Natural killer cell treated with Interleukin-12 subunit alpha and Interleukin-12 subunit beta and Interleukin-15 and Interleukin-18, amount 100 ng/mL, for 72 hours (primary cell): Measurements from ENCODE around the gene COL4A1. TPM values are rescaled to one million over a fixed set of nuclear protein-coding genes. Genes with fewer than 3 reads are reported as not detected.

Source experiments
- ATAC-seq, 2 donors: fragments of 150-1000 bp; cut with Tn5 transposase in 1 of 2; sonication (Bioruptor Pico), chemical (Tn5 transposase) in 1 of 2; 2 replicates each; pipeline ENCODE4 v1.10.0; 2021
- DNase-seq: peaks from one replicate; pipeline ENCODE4 v3.0.0; 2022; ENCODE audit warnings: low spot score
- H3K27ac Mint-ChIP-seq, 2 donors: 1 replicate in 1 of 2; 2 replicates in 1 of 2; pipeline ENCODE4 v1.8.0; 2022; ENCODE audit warnings: mixed read lengths in 2 of 2, mild to moderate bottlenecking in 1 of 2, moderate library complexity in 1 of 2
- H3K27me3 Mint-ChIP-seq, 2 donors: 1 replicate in 1 of 2; 2 replicates in 1 of 2; pipeline ENCODE4 v1.8.0; 2022; ENCODE audit warnings: mixed read lengths in 2 of 2
- H3K36me3 Mint-ChIP-seq: one replicate; pipeline ENCODE4 v1.8.0; 2022; ENCODE audit warnings: mixed read lengths
- H3K4me1 Mint-ChIP-seq, 2 donors: 1 replicate in 1 of 2; 2 replicates in 1 of 2; pipeline ENCODE4 v1.8.0; 2022; ENCODE audit warnings: low read depth in 2 of 2, mixed read lengths in 2 of 2, mild to moderate bottlenecking in 1 of 2
- H3K4me3 Mint-ChIP-seq: one replicate; pipeline ENCODE4 v1.8.0; 2022; ENCODE audit warnings: mixed read lengths
- H3K9me3 Mint-ChIP-seq: 2 replicates; pipeline ENCODE4 v1.8.0; 2022; ENCODE audit warnings: mixed read lengths
- total RNA-seq, 2 donors: library from RNA; stranded (reverse); gene quantifications; one replicate each; pipeline ENCODE4 v1.2.3, GENCODE V29; 2022

Gene COL4A1
- total RNA-seq, 2 donors from 2014 or later, result not detected

- DNase-seq (no peak), ATAC-seq (no peak)
- Mint-ChIP-seq H3K4me3 (no peak overlapping the region), H3K9me3 (no peaks in the 10 kb centered on the region), H3K27ac (peak overlapping the region in 1 of 2 donors; percentile 53), H3K36me3 (no peaks in the 10 kb centered on the region), H3K27me3 (peaks cover 6 to 9% of the 10 kb centered on the region in 2 donors), H3K4me1 (no peaks in the 10 kb centered on the region)
Observed at GRCh38 chr13:110212529-110212928, 94.4 kb downstream of the COL4A1 start.

DNA sequence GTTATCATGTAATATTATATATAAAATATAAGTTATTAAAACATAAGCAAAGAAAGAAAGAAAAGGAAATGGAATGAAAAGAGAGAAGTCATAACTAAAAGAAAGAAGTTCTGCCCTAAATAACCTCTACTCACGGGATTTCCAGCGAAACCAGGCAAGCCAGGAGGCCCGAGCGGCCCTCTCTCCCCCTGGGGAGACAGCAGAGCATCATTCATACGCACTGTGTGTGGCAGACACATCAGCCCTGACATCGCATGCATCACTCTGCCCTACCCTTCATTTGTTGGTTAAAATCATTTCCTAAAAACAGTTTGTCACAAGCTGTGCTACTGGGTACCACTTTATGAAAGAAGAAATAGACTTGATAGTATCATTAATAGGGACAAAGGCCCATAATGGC is 95.2 kb downstream of the COL4A1 start:
- Mint-ChIP-seq H3K27me3 (peaks cover under 1 to 6% of the 10 kb centered on the region in 2 donors), H3K36me3 (no peaks in the 10 kb centered on the region), H3K27ac (no peak overlapping the region), H3K9me3 (no peaks in the 10 kb centered on the region), H3K4me1 (no peaks in the 10 kb centered on the region), H3K4me3 (no peak overlapping the region)
- no peak for DNase-seq
- no peak for ATAC-seq

DNA sequence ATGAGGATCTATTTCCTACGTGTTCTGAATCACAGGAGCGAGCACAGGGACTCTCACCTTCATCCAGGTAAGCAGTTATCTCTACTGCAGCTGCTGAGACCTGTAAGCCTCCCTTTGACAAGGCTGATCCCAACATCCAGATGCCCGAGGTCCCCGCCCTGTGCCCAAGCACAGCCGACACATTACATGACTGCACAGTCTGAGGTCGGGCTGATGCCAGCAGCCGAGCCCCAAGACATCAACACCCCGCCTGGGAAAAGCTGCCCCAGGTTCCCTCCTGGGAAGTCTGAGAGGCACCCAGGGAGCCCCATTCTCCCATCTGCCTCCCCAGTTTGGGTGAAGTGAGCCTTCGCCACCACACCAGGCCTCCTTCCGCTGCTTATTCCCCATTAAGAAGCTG is 95.9 kb downstream of the COL4A1 start:
- peak in 1 of 2 donors; percentile 37 for ATAC-seq
- Mint-ChIP-seq H3K9me3 (no peaks in the 10 kb centered on the region), H3K36me3 (no peaks in the 10 kb centered on the region), H3K4me3 (no peak overlapping the region), H3K4me1 (no peaks in the 10 kb centered on the region), H3K27ac (no peak overlapping the region), H3K27me3 (peaks cover 0 to 6% of the 10 kb centered on the region in 2 donors)
- no peak for DNase-seq

DNA sequence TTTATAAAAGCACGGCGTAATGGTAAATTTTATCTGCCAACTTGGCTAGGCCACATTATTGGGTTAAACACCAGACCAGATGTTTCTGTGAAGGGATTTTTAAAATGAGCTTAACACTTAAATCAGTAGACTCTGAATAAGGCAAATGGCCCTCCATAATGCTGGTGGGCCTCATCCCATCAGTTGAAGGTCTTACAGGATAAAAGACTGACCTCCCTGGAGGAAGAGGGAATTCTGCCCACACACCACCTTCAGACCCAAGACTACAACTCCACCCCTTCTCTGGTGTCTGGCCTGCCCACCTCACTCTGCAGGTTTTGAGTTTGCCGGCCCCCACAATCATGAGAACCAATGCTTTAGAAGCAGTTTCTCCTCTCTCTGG is 96.4 kb downstream of the COL4A1 start:
- no peaks in the 10 kb centered on the region for H3K9me3 Mint-ChIP-seq
- H3K4me3 Mint-ChIP-seq, result no peak overlapping the region
- H3K36me3 Mint-ChIP-seq, result no peaks in the 10 kb centered on the region
- H3K4me1 Mint-ChIP-seq, result no peaks in the 10 kb centered on the region
- H3K27me3 Mint-ChIP-seq, result peaks cover 0 to 6% of the 10 kb centered on the region in 2 donors
- H3K27ac Mint-ChIP-seq, result no peak overlapping the region
- ATAC-seq (no peak), DNase-seq (no peak)

DNA sequence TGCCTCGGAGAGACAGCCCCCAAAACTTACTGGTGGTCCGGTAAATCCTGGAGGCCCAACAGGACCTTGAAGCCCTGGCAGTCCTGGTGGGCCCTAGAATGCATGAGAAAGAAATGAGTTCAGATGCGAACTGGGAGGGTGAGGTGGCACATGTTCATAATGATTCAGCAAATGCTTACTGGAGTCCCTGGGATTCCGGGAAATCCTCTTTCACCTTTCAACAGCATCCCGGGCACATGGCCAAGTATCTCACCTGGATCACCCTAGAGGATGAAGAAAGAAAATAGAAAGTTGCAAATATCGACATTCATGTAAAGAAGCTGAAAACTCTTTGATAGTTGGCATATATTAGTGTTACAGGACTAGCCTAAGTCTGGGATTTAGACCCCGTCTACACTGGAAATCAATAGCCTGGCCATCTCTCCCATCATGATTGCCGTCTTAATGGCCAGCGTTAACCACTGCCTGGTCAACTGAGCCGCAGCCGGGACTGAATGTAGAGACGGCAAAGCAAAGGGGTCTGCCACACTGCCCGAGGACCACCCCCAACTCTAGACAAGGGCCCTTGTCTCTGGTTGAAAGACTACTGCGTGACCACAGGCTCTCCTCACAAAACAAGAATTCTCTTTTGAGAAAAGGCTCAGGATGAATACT is 96.9 kb downstream of the COL4A1 start:
- H3K4me1 Mint-ChIP-seq, result no peaks in the 10 kb centered on the region
- no peak for ATAC-seq
- H3K4me3 Mint-ChIP-seq, result no peak overlapping the region
- DNase-seq, result no peak
- peaks cover 0 to 6% of the 10 kb centered on the region in 2 donors for H3K27me3 Mint-ChIP-seq
- H3K27ac Mint-ChIP-seq, result no peak overlapping the region
- no peaks in the 10 kb centered on the region for H3K9me3 Mint-ChIP-seq
- H3K36me3 Mint-ChIP-seq, result no peaks in the 10 kb centered on the region

DNA sequence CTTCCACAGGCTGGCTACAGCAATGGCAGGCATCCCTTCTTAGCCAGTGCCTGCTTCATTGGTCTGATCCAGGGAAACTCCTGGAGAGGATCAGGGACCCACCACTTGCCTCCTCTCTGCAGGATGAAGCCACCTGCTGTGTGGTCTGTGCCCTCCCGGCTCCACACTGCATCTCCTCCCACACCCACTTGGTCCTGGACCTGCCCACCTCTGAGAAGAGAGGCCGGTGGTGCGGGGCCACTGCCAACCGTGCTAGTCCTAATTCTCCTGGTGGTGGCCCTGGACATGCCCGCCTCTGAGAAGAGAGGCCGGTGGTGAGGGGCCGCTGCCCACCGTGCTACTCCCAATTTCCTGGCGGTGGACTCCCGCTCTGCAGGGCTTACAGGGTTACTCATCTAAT is 98.8 kb downstream of the COL4A1 start:
- Mint-ChIP-seq H3K9me3 (no peaks in the 10 kb centered on the region), H3K4me1 (no peaks in the 10 kb centered on the region), H3K4me3 (no peak overlapping the region), H3K27ac (no peak overlapping the region), H3K36me3 (no peaks in the 10 kb centered on the region), H3K27me3 (peaks cover 6 to 9% of the 10 kb centered on the region in 2 donors)
- no peak for DNase-seq
- peak; percentile 44 to 54 for ATAC-seq

- no peak overlapping the region for H3K27ac Mint-ChIP-seq
- no peaks in the 10 kb centered on the region for H3K4me1 Mint-ChIP-seq
- H3K9me3 Mint-ChIP-seq, result no peaks in the 10 kb centered on the region
- ATAC-seq (no peak), DNase-seq (no peak)
- peaks cover 7 to 9% of the 10 kb centered on the region in 2 donors for H3K27me3 Mint-ChIP-seq
- H3K36me3 Mint-ChIP-seq, result no peaks in the 10 kb centered on the region
- H3K4me3 Mint-ChIP-seq, result no peak overlapping the region
Observed at GRCh38 chr13:110206996-110207395, 100.0 kb downstream of the COL4A1 start.

DNA sequence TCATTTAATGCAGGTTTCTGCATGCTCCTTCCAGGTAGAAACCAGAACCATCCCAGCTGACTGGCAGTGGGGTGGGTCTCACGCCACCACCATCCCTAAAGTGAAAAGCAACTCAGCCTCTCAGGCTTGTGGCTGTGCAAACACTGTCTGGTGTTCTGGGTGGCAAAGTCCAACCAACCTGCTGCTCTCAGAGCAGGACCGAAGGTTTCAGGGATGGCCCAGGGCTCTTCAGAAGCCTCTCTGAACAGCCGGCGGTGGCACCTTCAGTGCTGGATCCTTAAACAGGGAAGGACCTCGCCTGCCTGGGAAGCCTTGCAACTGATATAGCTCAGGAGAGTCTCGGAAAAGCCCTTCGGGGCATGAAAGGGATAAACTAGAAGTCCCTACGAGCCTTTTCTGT is 100.8 kb downstream of the COL4A1 start:
- H3K27ac Mint-ChIP-seq, result no peak overlapping the region
- no peaks in the 10 kb centered on the region for H3K36me3 Mint-ChIP-seq
- no peaks in the 10 kb centered on the region for H3K9me3 Mint-ChIP-seq

GRCh38 chr13:110201114-110201513 is 105.8 kb downstream of the COL4A1 start:
- ATAC-seq (no peak), DNase-seq (no peak)
- no peak overlapping the region for H3K4me3 Mint-ChIP-seq
- H3K27me3 Mint-ChIP-seq, result peaks cover 21 to 34% of the 10 kb centered on the region in 2 donors
- no peaks in the 10 kb centered on the region for H3K9me3 Mint-ChIP-seq
- H3K27ac Mint-ChIP-seq, result no peak overlapping the region
- H3K36me3 Mint-ChIP-seq, result no peaks in the 10 kb centered on the region
- no peaks in the 10 kb centered on the region for H3K4me1 Mint-ChIP-seq

More for the DNA sequence above, 100.8 kb downstream of the COL4A1 start:
- no peak for ATAC-seq
- Mint-ChIP-seq H3K4me3 (no peak overlapping the region), H3K4me1 (no peaks in the 10 kb centered on the region), H3K27me3 (peaks cover 7 to 9% of the 10 kb centered on the region in 2 donors)
- DNase-seq, result no peak

DNA sequence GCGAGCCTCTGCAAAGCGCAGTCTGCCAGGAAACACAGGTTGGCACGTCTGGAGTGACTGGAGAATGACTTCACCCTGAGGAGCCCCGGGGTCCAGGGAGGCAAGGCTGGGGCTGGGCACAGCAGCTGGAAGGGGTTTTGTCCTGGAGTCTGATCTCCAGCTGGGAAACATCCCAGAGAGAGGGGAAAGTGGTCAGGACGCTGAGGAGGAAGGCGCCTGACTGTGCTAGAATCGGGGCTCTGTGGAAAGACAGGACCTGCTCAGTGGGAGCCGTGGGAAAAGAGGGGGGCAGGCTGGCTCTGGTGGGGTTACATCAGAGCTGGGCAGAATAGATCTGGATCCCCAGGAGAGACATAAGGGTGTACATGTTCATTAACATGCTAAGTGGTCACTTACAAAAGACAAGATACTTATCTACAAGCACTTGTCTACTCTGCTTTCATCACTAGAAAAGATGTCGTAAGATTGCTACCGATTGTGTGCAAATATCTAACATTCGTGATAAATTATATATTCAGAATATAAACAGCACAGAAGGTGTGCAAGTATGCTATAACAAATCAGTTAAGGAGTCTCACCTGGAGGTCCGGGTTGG is 106.6 kb downstream of the COL4A1 start:
- DNase-seq (no peak), ATAC-seq (no peak)
- Mint-ChIP-seq H3K9me3 (no peaks in the 10 kb centered on the region), H3K36me3 (no peaks in the 10 kb centered on the region), H3K4me3 (no peak overlapping the region), H3K27me3 (peaks cover 21 to 41% of the 10 kb centered on the region in 2 donors), H3K4me1 (no peaks in the 10 kb centered on the region), H3K27ac (no peak overlapping the region)

DNA sequence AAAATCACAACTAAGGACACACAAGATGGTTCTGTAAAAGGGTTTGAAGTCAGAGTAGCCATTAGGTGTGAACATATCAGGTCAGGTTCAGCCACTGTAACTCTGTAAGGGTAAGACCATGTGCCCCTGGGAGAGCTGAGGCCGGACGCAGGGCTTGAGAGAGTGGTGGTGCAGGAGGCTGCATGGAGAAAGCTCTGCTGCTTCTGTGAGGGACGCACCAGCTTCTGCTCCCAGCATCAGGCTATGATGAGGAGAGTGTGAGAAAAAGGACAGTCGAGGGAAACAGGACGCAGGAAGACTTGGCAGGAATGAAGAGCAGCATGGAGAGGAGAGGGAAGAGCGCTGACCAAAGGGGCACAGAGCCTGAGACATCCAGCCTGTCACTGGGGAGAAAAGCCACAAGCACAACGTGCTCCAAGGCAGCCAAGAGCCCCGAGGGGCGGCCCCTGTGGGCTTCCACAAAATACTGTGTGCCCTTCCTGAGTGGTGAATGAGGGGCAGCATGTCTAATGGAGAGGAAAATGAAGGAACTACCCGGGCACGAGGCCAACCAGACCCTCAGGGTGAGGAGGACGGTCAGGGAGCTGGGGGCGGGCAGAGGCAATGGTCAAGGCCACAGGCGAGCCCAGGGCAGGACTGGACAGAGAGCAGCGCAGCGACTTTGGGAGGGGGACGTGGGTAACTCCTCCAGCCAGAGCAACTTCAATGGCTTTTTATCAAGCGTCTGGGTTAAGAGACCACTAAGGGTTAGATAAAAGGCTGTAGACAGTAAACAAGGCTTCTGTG is 107.7 kb downstream of the COL4A1 start:
- Mint-ChIP-seq H3K36me3 (no peaks in the 10 kb centered on the region), H3K9me3 (no peaks in the 10 kb centered on the region)
- ATAC-seq, result no peak

GRCh38 chr13:110197471-110197870 is 109.5 kb downstream of the COL4A1 start:
- peaks cover 17 to 56% of the 10 kb centered on the region in 2 donors for H3K27me3 Mint-ChIP-seq
- no peak for ATAC-seq

More for the DNA sequence above, 107.7 kb downstream of the COL4A1 start:
- Mint-ChIP-seq H3K4me3 (no peak overlapping the region), H3K27me3 (peaks cover 21 to 49% of the 10 kb centered on the region in 2 donors), H3K27ac (no peak overlapping the region), H3K4me1 (no peaks in the 10 kb centered on the region)
- no peak for DNase-seq

GRCh38 chr13:110197026-110197425 is 109.9 kb downstream of the COL4A1 start:
- DNase-seq (no peak), ATAC-seq (no peak)
- no peaks in the 10 kb centered on the region for H3K36me3 Mint-ChIP-seq
- no peaks in the 10 kb centered on the region for H3K9me3 Mint-ChIP-seq
- H3K4me3 Mint-ChIP-seq, result no peak overlapping the region
- H3K4me1 Mint-ChIP-seq, result no peaks in the 10 kb centered on the region
- no peak overlapping the region for H3K27ac Mint-ChIP-seq
- peaks cover 19 to 60% of the 10 kb centered on the region in 2 donors for H3K27me3 Mint-ChIP-seq

More at GRCh38 chr13:110197471-110197870, 109.5 kb downstream of the COL4A1 start:
- Mint-ChIP-seq H3K36me3 (no peaks in the 10 kb centered on the region), H3K4me3 (no peak overlapping the region), H3K27ac (no peak overlapping the region), H3K9me3 (no peaks in the 10 kb centered on the region), H3K4me1 (no peaks in the 10 kb centered on the region)
- no peak for DNase-seq
